Measurements from ENCODE around the gene SPPL3. TPM values are rescaled to one million over a fixed set of nuclear protein-coding genes. Genes with fewer than 3 reads are reported as not detected.

Gene SPPL3
- total RNA-seq, 2 experiments from 2014 or later = 29.5 to 48.2 TPM

DNA sequence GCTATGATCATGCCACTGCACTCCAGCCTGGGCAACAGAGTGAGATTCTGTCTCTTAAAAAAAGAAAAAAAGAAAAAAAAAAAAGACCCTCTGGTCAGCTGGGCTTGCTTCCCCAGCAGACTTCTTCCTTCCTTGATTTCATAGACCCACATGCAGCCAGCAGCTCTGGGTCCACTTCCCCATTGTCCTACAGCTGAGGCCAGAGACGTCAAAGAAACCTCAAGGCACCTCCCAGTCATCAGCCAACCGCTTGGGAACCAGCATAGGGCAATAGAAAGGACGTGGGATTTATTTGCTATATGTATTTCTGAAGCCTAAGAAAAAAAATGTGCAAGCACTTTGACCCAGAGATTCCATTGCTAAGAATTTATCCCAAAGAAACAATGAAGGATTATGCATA, 35.4 kb upstream of the SPPL3 start:
- H3K4me1 Mint-ChIP-seq = peaks cover 2% of the 10 kb centered on the region
- H3K4me3 Mint-ChIP-seq = no peak overlapping the region
- intact Hi-C loops (cut with DNase I, micrococcal nuclease) = no loop called here
- CTCF ChIA-PET = interaction anchor here (0.6 to 2.3 kb wide), 9 partner anchors 9 to 584 kb away, joined by 3 to 11 read pairs (median 3); no protein-coding TSS in a partner anchor
- POLR2A ChIA-PET = interaction anchor here (0.6 kb wide), 1 partner anchor 333 kb away, joined by 4 read pairs; no protein-coding TSS in a partner anchor
- H3K27ac Mint-ChIP-seq = no peak overlapping the region
- H3K36me3 Mint-ChIP-seq (ENCODE audit: low read depth) = no peaks in the 10 kb centered on the region
- ATAC-seq (no peak), DNase-seq (no peak)
- H3K9me3 Mint-ChIP-seq (ENCODE audit: low read depth) = no peaks in the 10 kb centered on the region
- peaks cover 4% of the 10 kb centered on the region for H3K27me3 Mint-ChIP-seq

DNA sequence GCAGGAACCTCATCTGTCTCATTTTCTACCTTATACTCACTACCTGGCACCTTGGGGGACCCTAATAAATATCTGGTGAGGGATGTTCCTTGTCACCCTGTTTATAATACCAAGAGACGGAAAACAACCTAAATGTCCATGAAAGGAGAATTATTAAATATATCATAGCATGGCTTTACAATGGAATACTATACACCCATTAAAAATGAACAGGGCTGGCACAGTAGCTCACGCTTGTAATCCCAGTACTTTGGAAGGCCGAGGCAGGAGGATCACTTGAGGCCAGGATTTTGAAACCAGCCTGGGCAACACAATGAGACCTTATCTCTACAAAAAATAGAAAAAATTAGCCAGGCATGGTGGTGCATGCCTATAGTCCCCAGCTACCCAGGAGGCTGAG, 34.3 kb upstream of the SPPL3 start:
- Mint-ChIP-seq H3K27me3 (peaks cover 4% of the 10 kb centered on the region), H3K27ac (no peak overlapping the region), H3K9me3 (ENCODE audit: low read depth) (no peaks in the 10 kb centered on the region), H3K4me3 (no peak overlapping the region), H3K4me1 (no peaks in the 10 kb centered on the region), H3K36me3 (ENCODE audit: low read depth) (no peaks in the 10 kb centered on the region)
- ATAC-seq (no peak), DNase-seq (no peak)
- POLR2A ChIA-PET = interaction anchor here (0.6 kb wide), 1 partner anchor 469 kb away, joined by 3 read pairs; no protein-coding TSS in a partner anchor
- intact Hi-C loops (cut with DNase I, micrococcal nuclease) = no loop called here
- CTCF ChIA-PET = interaction anchor here (0.6 to 2.3 kb wide), 7 partner anchors 17 to 370 kb away, joined by 3 to 11 read pairs (median 3); no protein-coding TSS in a partner anchor

DNA sequence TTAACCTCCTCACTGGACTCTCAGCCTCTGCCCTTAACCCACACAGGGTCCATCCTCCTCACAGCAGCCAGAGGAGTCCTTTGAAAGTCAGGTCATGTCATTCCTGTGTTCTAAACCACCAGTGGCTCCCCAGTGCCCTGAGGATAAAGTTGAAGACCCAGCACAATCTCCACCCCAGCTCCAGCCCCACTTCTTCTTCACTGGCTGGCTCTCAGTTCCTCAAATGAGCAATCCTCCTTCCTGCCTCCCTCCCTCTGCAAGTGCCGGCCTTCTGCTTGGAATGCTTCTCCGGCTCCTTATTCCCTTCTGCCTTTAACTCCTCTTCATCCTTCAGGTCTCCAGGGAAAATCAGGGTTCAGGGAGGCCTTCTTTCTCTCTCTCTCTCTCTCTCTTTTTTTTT, 32.0 kb upstream of the SPPL3 start:
- ChIA-PET CTCF (interaction anchor here (1.5 kb wide), 1 partner anchor 287 kb away, joined by 4 read pairs; no protein-coding TSS in a partner anchor), POLR2A (no interaction called here)
- ATAC-seq (no peak), DNase-seq (no peak)
- no peaks in the 10 kb centered on the region for H3K36me3 Mint-ChIP-seq (ENCODE audit: low read depth)
- no peak overlapping the region for H3K4me3 Mint-ChIP-seq
- intact Hi-C loops (cut with DNase I, micrococcal nuclease) = no loop called here
- H3K9me3 Mint-ChIP-seq (ENCODE audit: low read depth) = no peaks in the 10 kb centered on the region
- no peak overlapping the region for H3K27ac Mint-ChIP-seq
- H3K4me1 Mint-ChIP-seq = no peaks in the 10 kb centered on the region
- peaks cover 6% of the 10 kb centered on the region for H3K27me3 Mint-ChIP-seq

DNA sequence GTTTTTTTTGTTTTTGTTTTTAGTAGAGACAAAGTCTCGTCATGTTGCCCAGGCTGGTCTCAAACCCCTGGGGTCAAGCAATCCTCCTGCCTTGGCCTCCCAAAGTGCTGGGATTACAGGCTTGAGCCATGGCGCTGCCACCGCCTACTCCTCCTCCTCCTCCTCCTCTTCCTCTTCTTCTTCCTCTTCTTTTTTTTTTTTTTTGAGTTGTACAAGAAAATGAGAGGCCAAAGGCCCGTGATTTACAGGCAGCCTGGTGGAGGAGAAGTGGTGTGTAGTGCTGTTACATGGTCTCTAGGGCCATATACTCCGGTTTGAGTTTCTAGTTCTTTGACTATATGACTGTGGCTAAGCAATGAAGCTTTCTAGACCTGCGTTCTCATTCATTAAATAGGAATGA, 29.6 kb upstream of the SPPL3 start:
- H3K36me3 Mint-ChIP-seq (ENCODE audit: low read depth) = no peaks in the 10 kb centered on the region
- CTCF ChIA-PET = interaction anchor here (0.5 to 2.2 kb wide), 2 partner anchors 38 to 127 kb away, joined by 3 to 5 read pairs; no protein-coding TSS in a partner anchor

DNA sequence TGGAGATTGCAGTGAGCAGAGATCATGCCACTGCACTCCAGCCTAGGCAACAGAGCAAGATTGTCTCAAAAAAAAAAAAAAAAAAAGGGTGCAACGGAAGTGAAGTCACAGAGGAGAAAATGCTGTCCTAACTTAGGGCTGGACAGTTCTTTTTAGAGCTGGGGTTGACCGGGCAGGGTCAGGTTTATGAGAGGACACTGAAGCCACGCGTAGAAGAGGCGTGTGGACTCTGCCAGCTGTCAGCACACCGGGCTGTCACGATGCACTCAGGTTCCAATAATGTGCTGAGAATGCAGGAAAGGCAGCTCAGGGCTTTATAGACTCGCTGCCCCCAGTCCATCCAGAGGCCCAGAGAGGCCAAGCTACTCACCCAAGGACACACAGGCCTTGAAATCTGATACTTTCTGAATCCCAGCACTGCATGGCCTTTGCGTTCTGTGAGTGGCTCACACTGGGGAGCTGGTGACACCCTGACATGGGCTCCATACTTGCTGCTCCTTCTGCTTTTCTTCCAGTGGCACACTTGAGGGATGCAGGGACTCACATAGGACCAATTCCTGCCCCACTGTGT, 28.9 kb upstream of the SPPL3 start:
- H3K4me1 Mint-ChIP-seq = no peaks in the 10 kb centered on the region
- DNase-seq (no peak), ATAC-seq (no peak)
- no peak overlapping the region for H3K27ac Mint-ChIP-seq
- ChIA-PET CTCF (interaction anchor here (2.2 kb wide), 1 partner anchor 39 kb away, joined by 5 read pairs; no protein-coding TSS in a partner anchor), POLR2A (interaction anchor here (0.6 to 0.7 kb wide), 3 partner anchors 29 to 113 kb away, joined by 4 to 5 read pairs (median 5); no protein-coding TSS in a partner anchor)
- no peak overlapping the region for H3K4me3 Mint-ChIP-seq
- H3K36me3 Mint-ChIP-seq (ENCODE audit: low read depth) = no peaks in the 10 kb centered on the region
- H3K9me3 Mint-ChIP-seq (ENCODE audit: low read depth) = no peaks in the 10 kb centered on the region
- intact Hi-C loops (cut with DNase I, micrococcal nuclease) = no loop called here
- H3K27me3 Mint-ChIP-seq = peaks cover 4% of the 10 kb centered on the region

More for the DNA sequence above, 29.6 kb upstream of the SPPL3 start:
- ATAC-seq = no peak
- Mint-ChIP-seq H3K27me3 (peaks cover 6% of the 10 kb centered on the region), H3K4me1 (no peaks in the 10 kb centered on the region), H3K4me3 (no peak overlapping the region), H3K27ac (no peak overlapping the region), H3K9me3 (ENCODE audit: low read depth) (no peaks in the 10 kb centered on the region)
- DNase-seq = no peak
- POLR2A ChIA-PET = interaction anchor here (0.6 kb wide), 2 partner anchors 43 to 77 kb away, joined by 4 to 5 read pairs; no protein-coding TSS in a partner anchor
- intact Hi-C loops (cut with DNase I, micrococcal nuclease) = no loop called here

DNA sequence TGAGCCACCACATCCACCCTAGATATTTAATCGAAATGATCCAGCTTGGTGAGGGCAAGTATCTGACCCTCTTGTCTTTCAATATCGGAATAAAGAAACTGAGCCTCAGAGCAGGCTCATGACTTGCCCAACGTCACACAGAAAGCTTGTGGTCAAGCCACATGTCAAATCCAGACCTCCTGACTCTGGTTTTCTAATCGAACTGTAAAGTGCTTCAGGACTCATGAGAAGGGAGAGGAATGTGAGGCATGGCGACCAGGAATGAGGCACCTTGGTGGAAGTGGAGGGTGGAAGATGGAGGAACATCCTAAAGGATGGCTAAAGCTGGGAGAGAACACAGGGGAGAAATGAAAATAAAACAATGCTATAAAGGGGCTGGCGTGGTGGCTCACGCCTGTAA, 27.9 kb upstream of the SPPL3 start:
- intact Hi-C loops (cut with DNase I, micrococcal nuclease) = no loop called here
- DNase-seq (no peak), ATAC-seq (no peak)
- ChIA-PET POLR2A (interaction anchor here (0.5 to 0.7 kb wide), 2 partner anchors 30 to 728 kb away, joined by 3 to 5 read pairs; no protein-coding TSS in a partner anchor), CTCF (interaction anchor here (0.9 kb wide), 1 partner anchor 23 kb away, joined by 4 read pairs; no protein-coding TSS in a partner anchor)
- no peaks in the 10 kb centered on the region for H3K9me3 Mint-ChIP-seq (ENCODE audit: low read depth)
- H3K27me3 Mint-ChIP-seq = peaks cover 4% of the 10 kb centered on the region
- no peak overlapping the region for H3K27ac Mint-ChIP-seq
- H3K4me3 Mint-ChIP-seq = no peak overlapping the region
- H3K36me3 Mint-ChIP-seq (ENCODE audit: low read depth) = no peaks in the 10 kb centered on the region
- no peaks in the 10 kb centered on the region for H3K4me1 Mint-ChIP-seq

DNA sequence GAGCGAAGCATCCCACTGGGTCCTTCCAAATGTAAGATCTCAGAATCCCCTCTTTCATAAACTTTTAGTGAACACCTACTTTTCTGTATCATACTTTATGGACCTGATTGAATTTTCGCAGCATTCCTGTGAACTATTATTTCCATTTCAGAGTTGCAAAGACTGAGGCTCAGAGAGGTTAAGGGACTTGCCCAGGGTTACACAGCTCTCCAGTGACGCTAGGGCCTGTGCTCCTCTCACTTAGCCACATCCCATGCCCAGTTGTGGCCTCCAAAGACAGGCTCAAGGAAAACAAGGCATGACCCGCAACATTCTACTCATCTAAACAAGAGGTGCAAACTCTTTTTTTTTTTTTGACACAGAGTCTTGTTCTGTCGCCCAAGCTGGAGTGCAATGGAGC, 25.9 kb upstream of the SPPL3 start:
- Mint-ChIP-seq H3K4me3 (no peak overlapping the region), H3K36me3 (ENCODE audit: low read depth) (no peaks in the 10 kb centered on the region)
- no peak for ATAC-seq

DNA sequence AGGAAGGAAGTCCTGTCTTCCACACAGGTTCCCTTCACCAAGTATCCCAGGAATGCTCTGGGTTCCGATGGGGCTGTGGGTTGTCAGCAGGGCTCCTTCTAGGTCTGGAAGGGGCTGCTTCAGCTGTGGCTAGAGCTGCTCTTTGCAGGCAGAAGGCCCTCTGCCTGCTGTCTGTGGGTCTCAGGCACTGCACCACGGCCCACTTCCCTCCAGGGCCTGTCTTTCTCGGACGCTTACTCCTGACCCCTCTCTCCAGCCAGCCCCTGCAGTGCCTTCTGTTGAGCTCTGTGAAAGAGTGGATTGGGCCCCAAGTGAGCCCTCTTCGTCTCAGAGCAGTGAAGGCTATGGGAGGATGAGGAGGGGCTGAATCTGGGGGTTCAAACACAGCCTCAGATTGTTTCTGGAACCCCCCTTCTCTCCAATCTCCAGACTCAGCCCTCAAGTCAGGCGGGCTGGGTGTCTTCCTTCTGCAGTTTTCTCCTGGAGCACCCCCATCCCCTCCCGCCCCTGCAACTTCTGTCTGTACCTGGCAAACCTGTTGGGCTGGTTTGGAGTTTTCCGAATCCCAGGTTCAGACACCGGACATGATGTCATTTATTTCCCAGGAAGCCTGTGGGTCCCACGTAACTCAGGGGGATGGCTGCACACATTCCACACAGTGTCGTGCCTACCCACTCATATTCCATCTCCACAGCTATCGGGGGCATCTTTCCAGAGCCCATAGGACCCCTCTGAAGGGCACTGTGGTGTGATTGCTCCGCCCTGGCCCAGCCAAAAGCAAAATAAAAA, 24.9 kb upstream of the SPPL3 start:
- Mint-ChIP-seq H3K36me3 (ENCODE audit: low read depth) (no peaks in the 10 kb centered on the region), H3K9me3 (ENCODE audit: low read depth) (no peaks in the 10 kb centered on the region), H3K27me3 (peaks cover 2% of the 10 kb centered on the region), H3K27ac (no peak overlapping the region), H3K4me3 (no peak overlapping the region), H3K4me1 (no peaks in the 10 kb centered on the region)
- intact Hi-C loops (cut with DNase I, micrococcal nuclease) = no loop called here
- ChIA-PET CTCF (no interaction called here), POLR2A (no interaction called here)
- DNase-seq (peak; percentile 22), ATAC-seq (peak; percentile 63)

More for the DNA sequence above, 25.9 kb upstream of the SPPL3 start:
- no peaks in the 10 kb centered on the region for H3K9me3 Mint-ChIP-seq (ENCODE audit: low read depth)
- intact Hi-C loops (cut with DNase I, micrococcal nuclease) = no loop called here
- no peak for DNase-seq
- no peak overlapping the region for H3K27ac Mint-ChIP-seq
- ChIA-PET POLR2A (no interaction called here), CTCF (no interaction called here)
- no peaks in the 10 kb centered on the region for H3K4me1 Mint-ChIP-seq
- H3K27me3 Mint-ChIP-seq = peaks cover 2% of the 10 kb centered on the region

DNA sequence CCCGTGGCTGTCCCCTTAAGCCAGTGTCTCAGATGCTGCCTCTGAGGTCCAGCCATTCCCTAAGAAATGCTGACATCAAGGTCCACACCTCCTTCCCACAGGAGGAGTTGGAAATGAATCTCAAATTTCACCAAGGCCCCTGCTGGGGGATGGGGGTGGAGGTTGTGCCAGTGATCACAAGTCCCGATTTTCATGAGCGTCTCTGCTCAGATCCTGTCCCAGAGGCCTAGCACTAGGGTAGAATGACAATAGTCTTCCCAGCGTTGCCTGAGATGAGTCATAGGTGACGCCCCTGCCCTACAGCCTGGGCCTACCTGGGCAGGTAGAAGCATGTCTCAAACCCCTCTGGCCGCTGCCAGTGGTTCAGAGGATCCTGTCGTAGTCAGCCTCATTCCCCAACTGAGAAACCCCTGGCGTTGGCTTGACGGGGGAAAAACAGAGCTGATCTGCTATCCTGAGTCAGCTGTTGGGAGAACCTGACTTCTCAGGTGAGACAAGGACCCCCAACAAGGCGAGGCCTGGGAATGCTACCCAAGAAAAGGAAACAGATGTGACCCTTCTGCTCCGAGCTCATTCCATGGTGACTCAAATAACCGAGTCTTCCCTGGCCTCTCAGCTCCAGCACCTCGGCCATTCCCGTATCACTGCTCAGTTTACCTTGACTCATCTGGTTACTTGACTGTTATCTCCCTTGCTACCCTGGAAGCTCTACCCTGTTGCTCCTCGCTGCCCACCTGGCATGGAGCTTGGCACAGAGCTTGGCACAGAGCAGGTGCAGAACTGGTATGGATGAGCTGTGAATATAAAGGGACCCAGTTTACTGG, 21.8 kb upstream of the SPPL3 start:
- peak; percentile 43 for ATAC-seq
- H3K36me3 Mint-ChIP-seq (ENCODE audit: low read depth) = no peaks in the 10 kb centered on the region
- POLR2A ChIA-PET = no interaction called here

DNA sequence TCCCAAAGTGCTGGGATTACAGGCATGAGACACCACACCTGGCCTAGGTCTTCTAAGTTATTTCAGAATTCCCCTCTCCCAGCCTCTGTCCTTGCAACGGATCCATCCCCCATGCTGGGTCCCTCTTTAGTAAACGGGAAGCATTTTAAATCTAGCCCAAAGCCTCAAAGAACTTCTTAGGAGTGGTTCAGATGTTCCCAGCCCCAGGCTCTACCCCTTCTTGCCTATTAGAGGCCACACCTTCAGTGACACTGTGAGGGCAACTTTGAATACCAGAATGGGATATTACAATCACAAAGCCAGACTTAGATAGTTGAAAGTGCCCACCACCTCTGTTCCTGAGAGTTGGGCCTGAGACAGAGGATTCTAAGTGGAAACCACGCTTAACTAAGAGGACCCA, 18.1 kb upstream of the SPPL3 start:
- no peak for DNase-seq
- H3K4me1 Mint-ChIP-seq = no peaks in the 10 kb centered on the region
- ChIA-PET CTCF (interaction anchor here (1.2 kb wide), 1 partner anchor 50 kb away, joined by 3 read pairs; no protein-coding TSS in a partner anchor), POLR2A (no interaction called here)
- no peak overlapping the region for H3K27ac Mint-ChIP-seq
- no peak for ATAC-seq
- H3K27me3 Mint-ChIP-seq = no peaks in the 10 kb centered on the region
- intact Hi-C loops (cut with DNase I, micrococcal nuclease) = no loop called here
- no peaks in the 10 kb centered on the region for H3K36me3 Mint-ChIP-seq (ENCODE audit: low read depth)
- peaks cover 5% of the 10 kb centered on the region for H3K9me3 Mint-ChIP-seq (ENCODE audit: low read depth)
- no peak overlapping the region for H3K4me3 Mint-ChIP-seq

More for the DNA sequence above, 21.8 kb upstream of the SPPL3 start:
- intact Hi-C loops (cut with DNase I, micrococcal nuclease) = no loop called here
- CTCF ChIA-PET = interaction anchor here (0.6 to 1.3 kb wide), 3 partner anchors 128 to 503 kb away, joined by 3 to 4 read pairs (median 3); no protein-coding TSS in a partner anchor
- Mint-ChIP-seq H3K27me3 (no peaks in the 10 kb centered on the region), H3K27ac (no peak overlapping the region), H3K4me1 (no peaks in the 10 kb centered on the region), H3K4me3 (no peak overlapping the region), H3K9me3 (ENCODE audit: low read depth) (no peaks in the 10 kb centered on the region)
- DNase-seq = peak; percentile 19

DNA sequence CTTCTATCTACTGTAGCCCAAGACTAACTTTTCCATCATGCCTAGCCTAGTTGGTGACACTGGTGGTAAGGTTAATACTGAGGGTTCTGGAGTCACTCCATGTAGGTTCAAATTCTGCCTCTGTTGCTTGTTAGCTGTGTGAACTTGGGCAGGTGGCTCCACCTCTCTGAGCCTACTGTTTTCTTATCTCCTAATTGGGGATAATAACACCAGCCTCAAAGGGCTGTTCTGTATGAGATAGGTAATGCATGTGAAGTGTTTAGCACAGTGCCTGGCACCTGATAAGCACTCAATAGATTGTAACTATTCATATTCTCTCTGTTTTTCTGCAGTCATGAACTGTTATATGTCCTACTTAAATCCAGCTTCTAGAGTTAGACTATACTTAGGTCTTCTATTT, 17.5 kb upstream of the SPPL3 start:
- no peak for DNase-seq
- H3K9me3 Mint-ChIP-seq (ENCODE audit: low read depth) = peaks cover 9% of the 10 kb centered on the region
- peaks cover 4% of the 10 kb centered on the region for H3K36me3 Mint-ChIP-seq (ENCODE audit: low read depth)
- no peaks in the 10 kb centered on the region for H3K27me3 Mint-ChIP-seq
- ATAC-seq = no peak
- CTCF ChIA-PET = interaction anchor here (0.6 to 1.2 kb wide), 2 partner anchors 31 to 50 kb away, joined by 3 read pairs; no protein-coding TSS in a partner anchor
- no peaks in the 10 kb centered on the region for H3K4me1 Mint-ChIP-seq
- no peak overlapping the region for H3K4me3 Mint-ChIP-seq
- intact Hi-C loops (cut with DNase I, micrococcal nuclease) = no loop called here
- H3K27ac Mint-ChIP-seq = no peak overlapping the region
- POLR2A ChIA-PET = no interaction called here

Data from activated CD4-positive, alpha-beta T cell treated with anti-CD3 and anti-CD28 coated beads for 36 hours (primary cell).